CD1c-positive myeloid dendritic cell (primary cell): ENCODE data around the gene SCAPER.

Source experiments
- DNase-seq: peaks from one replicate; pipeline ENCODE4 v3.0.0-alpha.2; 2016; ENCODE audit errors: extremely low spot score

The SCAPER gene

GRCh38 chr15:76418352-76419140 lies 486.6 kb downstream of the SCAPER start:
- DNase-seq, result no peak

- DNase-seq, result no peak
Measured at GRCh38 chr15:76401285-76401684, 503.9 kb downstream of the SCAPER start.

GRCh38 chr15:76398317-76399104 lies 506.6 kb downstream of the SCAPER start:
- DNase-seq, result no peak

GRCh38 chr15:76393614-76394013 lies 511.5 kb downstream of the SCAPER start:
- DNase-seq, result no peak

GRCh38 chr15:76391847-76392246 lies 513.3 kb downstream of the SCAPER start:
- DNase-seq, result no peak

GRCh38 chr15:76391309-76391708 lies 513.8 kb downstream of the SCAPER start:
- no peak for DNase-seq

- DNase-seq, result no peak
Measured at GRCh38 chr15:76390571-76390970, 514.6 kb downstream of the SCAPER start.

- no peak for DNase-seq
Measured at GRCh38 chr15:76386926-76387325, 518.2 kb downstream of the SCAPER start.

- DNase-seq, result no peak
Measured at GRCh38 chr15:76386178-76386577, 519.0 kb downstream of the SCAPER start.

GRCh38 chr15:76384409-76384808 lies 520.7 kb downstream of the SCAPER start:
- DNase-seq, result no peak

GRCh38 chr15:76382987-76383728 lies 522.0 kb downstream of the SCAPER start:
- DNase-seq, result no peak

- DNase-seq, result no peak
Measured at GRCh38 chr15:76381366-76381765, 523.8 kb downstream of the SCAPER start.

GRCh38 chr15:76380249-76380648 lies 524.9 kb downstream of the SCAPER start:
- DNase-seq, result no peak

GRCh38 chr15:76378691-76379090 lies 526.4 kb downstream of the SCAPER start:
- no peak for DNase-seq

- no peak for DNase-seq
Measured at GRCh38 chr15:76377751-76378150, 527.4 kb downstream of the SCAPER start.

GRCh38 chr15:76377217-76377616 lies 527.9 kb downstream of the SCAPER start:
- DNase-seq, result no peak

- no peak for DNase-seq
Measured at GRCh38 chr15:76376816-76377215, 528.3 kb downstream of the SCAPER start.

- DNase-seq, result no peak
Measured at GRCh38 chr15:76376029-76376428, 529.1 kb downstream of the SCAPER start.

GRCh38 chr15:76368122-76368621 lies 537.0 kb downstream of the SCAPER start:
- no peak for DNase-seq

GRCh38 chr15:76366714-76367113 lies 538.4 kb downstream of the SCAPER start:
- DNase-seq, result no peak

- no peak for DNase-seq
Measured at GRCh38 chr15:76363251-76363650, 541.9 kb downstream of the SCAPER start.

- no peak for DNase-seq
Measured at GRCh38 chr15:76360416-76360815, 544.7 kb downstream of the SCAPER start.
